RPMI7951 (cell line): ENCODE data around the gene RCAN1. TPM values are rescaled to one million over a fixed set of nuclear protein-coding genes. Genes with fewer than 3 reads are reported as not detected.
"Not testable (repeated sequence)": the region's sequence is repeated elsewhere in the genome, so short reads cannot be mapped to it uniquely, and the experiment has no call there.

ENCODE experiments used
- DNase-seq: peaks from one replicate; pipeline ENCODE4 v3.0.0-alpha.2; 2012; ENCODE audit warnings: low read depth
- total RNA-seq: library from RNA; depleted of rRNA; stranded (reverse); fragments of >200 nt; shearing (Covaris generic); gene quantifications from 2 replicates; pipeline ENCODE4 v1.2.3, GENCODE V29; 2014

RCAN1 gene
- total RNA-seq, 1 experiment from 2014 or later, result 43.9 TPM

- no peak for DNase-seq
Observed at GRCh38 chr21:34621434-34622350, 6.8 kb upstream of the RCAN1 start.

GRCh38 chr21:34619841-34620665, 5.1 kb upstream of the RCAN1 start:
- DNase-seq, result no peak

- no peak for DNase-seq
Observed at GRCh38 chr21:34618941-34619340, 4.0 kb upstream of the RCAN1 start.

- no peak for DNase-seq
Observed at GRCh38 chr21:34617753-34618339, 2.9 kb upstream of the RCAN1 start.

GRCh38 chr21:34615487-34615814, 538 bp upstream of the RCAN1 start:
- DNase-seq, result no peak

- peak; percentile 13 for DNase-seq
Observed at GRCh38 chr21:34613679-34614627, 960 bp downstream of the RCAN1 start.

GRCh38 chr21:34612557-34612956, 2.4 kb downstream of the RCAN1 start:
- DNase-seq, result no peak

- DNase-seq, result no peak
Observed at GRCh38 chr21:34612056-34612455, 2.9 kb downstream of the RCAN1 start.

- DNase-seq, result no peak
Observed at GRCh38 chr21:34611528-34611927, 3.4 kb downstream of the RCAN1 start.

GRCh38 chr21:34609933-34610549, 4.9 kb downstream of the RCAN1 start:
- no peak for DNase-seq

GRCh38 chr21:34609244-34609932, 5.5 kb downstream of the RCAN1 start:
- DNase-seq, result no peak

- DNase-seq, result not testable (repeated sequence)
Observed at GRCh38 chr21:34607376-34607775, 7.5 kb downstream of the RCAN1 start.

- no peak for DNase-seq
Observed at GRCh38 chr21:34606621-34607020, 8.3 kb downstream of the RCAN1 start.

- no peak for DNase-seq
Observed at GRCh38 chr21:34606051-34606450, 8.9 kb downstream of the RCAN1 start.

GRCh38 chr21:34604956-34605355, 10.0 kb downstream of the RCAN1 start:
- not testable (repeated sequence) for DNase-seq

GRCh38 chr21:34604556-34604955, 10.4 kb downstream of the RCAN1 start:
- no peak for DNase-seq

- no peak for DNase-seq
Observed at GRCh38 chr21:34603710-34604057, 11.2 kb downstream of the RCAN1 start.

GRCh38 chr21:34603002-34603709, 11.8 kb downstream of the RCAN1 start:
- DNase-seq, result peak; percentile 46

GRCh38 chr21:34602061-34602460, 12.9 kb downstream of the RCAN1 start:
- no peak for DNase-seq
